Measurements from ENCODE around the gene RUNDC1.
A peak's percentile ranks its signal among the peaks of the same experiment; 100 is the strongest.
"Not testable (repeated sequence)": the region's sequence is repeated elsewhere in the genome, so short reads cannot be mapped to it uniquely, and the experiment has no call there.

Gene RUNDC1

GRCh38 chr17:42991471-42991870 lies 11.1 kb downstream of the RUNDC1 start:
- no peak for DNase-seq (ENCODE audit: low read depth)

GRCh38 chr17:42992872-42993271 lies 12.5 kb downstream of the RUNDC1 start:
- DNase-seq (ENCODE audit: low read depth), result no peak

- DNase-seq (ENCODE audit: low read depth), result not testable (repeated sequence)
These were observed 13.5 kb downstream of the RUNDC1 start for GRCh38 chr17:42993913-42994312.

GRCh38 chr17:42997390-42997983 lies 17.1 kb downstream of the RUNDC1 start:
- DNase-seq (ENCODE audit: low read depth), result no peak

GRCh38 chr17:42997984-42998938 lies 17.9 kb downstream of the RUNDC1 start, which contains the start of gene RPL27:
Gene RPL27 (plus strand): TSS chr17:42998419. CDS start chr17:42998751, 332 bp downstream.
- DNase-seq (ENCODE audit: low read depth), result peak; percentile 100

GRCh38 chr17:42999003-42999525 lies 18.7 kb downstream of the RUNDC1 start:
- no peak for DNase-seq (ENCODE audit: low read depth)

- not testable (repeated sequence) for DNase-seq (ENCODE audit: low read depth)
These were observed 20.5 kb downstream of the RUNDC1 start for GRCh38 chr17:43000894-43001293.

- DNase-seq (ENCODE audit: low read depth), result no peak
These were observed 23.3 kb downstream of the RUNDC1 start for GRCh38 chr17:43003542-43004172.

- DNase-seq (ENCODE audit: low read depth), result peak; percentile 79
These were observed 26.5 kb downstream of the RUNDC1 start, which contains the start of gene IFI35 for GRCh38 chr17:43006639-43007551. Gene IFI35 (plus strand): TSS chr17:43006784. CDS start chr17:43006948, 164 bp downstream.

- DNase-seq (ENCODE audit: low read depth), result no peak
These were observed 30.4 kb downstream of the RUNDC1 start for GRCh38 chr17:43010667-43011308.

GRCh38 chr17:43011728-43012472 lies 31.5 kb downstream of the RUNDC1 start:
- DNase-seq (ENCODE audit: low read depth), result no peak

GRCh38 chr17:43013296-43013695 lies 32.9 kb downstream of the RUNDC1 start:
- no peak for DNase-seq (ENCODE audit: low read depth)

- DNase-seq (ENCODE audit: low read depth), result no peak
These were observed 33.8 kb downstream of the RUNDC1 start for GRCh38 chr17:43014020-43014648.

- DNase-seq (ENCODE audit: low read depth), result no peak
These were observed 34.5 kb downstream of the RUNDC1 start for GRCh38 chr17:43014649-43015542.

GRCh38 chr17:43015579-43015978 lies 35.2 kb downstream of the RUNDC1 start:
- DNase-seq (ENCODE audit: low read depth), result no peak

GRCh38 chr17:43016216-43016615 lies 35.9 kb downstream of the RUNDC1 start:
- DNase-seq (ENCODE audit: low read depth), result no peak

GRCh38 chr17:43018008-43018853 lies 37.9 kb downstream of the RUNDC1 start:
- DNase-seq (ENCODE audit: low read depth), result no peak

Data from stromal cell of bone marrow (primary cell).